CD4-positive, alpha-beta T cell treated with Interferon alpha-2 for 1 hour (primary cell): ENCODE measurements around the gene AGBL4.
"Not testable (repeated sequence)": the region's sequence is repeated elsewhere in the genome, so short reads cannot be mapped to it uniquely, and the experiment has no call there.

Experiments
- DNase-seq, 2 donors: peaks; one replicate each; pipeline ENCODE4 v3.0.0-alpha.2; 2020 to 2022

AGBL4 gene

GRCh38 chr1:49408346-49408745 is 615.4 kb downstream of the AGBL4 start:
- no peak for DNase-seq

DNA sequence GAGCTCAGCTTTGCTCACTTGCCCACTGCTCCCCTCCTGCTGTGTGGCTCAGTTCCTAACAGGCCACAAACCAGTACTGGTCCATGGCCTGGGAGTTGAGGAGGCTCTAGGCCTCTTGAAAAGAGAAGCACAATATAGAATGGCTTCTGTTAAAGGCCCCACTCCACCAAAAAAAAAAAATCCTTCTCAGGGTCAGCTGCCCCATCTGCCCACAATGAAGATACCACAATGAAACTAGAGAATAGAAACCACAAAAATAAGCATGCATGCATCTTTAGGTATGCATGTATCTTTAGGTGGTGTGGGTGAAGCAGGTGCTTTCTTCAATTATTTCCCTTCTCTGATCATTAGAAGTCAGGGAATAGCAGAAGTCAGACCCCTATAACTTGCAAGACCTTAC is 626.7 kb downstream of the AGBL4 start:
- no peak for DNase-seq

DNA sequence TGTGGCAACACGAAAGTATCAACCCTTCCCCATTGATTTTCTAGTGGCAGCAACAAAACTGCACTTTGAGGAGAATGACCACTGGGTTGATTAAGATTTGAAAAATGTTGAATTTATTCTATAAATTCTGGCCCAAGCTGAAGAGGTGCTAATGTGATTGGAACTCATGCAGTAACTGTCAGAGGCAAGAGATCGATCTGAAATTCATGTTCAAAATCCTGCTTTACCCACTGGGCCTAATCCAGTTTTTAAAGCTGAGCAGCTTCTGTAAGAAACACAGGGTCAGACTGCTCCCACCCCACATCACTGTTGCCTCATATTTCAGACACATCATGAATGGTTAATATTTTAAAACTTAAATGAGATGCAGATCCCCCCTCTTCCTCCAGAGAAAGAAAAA is 629.6 kb downstream of the AGBL4 start:
- no peak for DNase-seq

DNA sequence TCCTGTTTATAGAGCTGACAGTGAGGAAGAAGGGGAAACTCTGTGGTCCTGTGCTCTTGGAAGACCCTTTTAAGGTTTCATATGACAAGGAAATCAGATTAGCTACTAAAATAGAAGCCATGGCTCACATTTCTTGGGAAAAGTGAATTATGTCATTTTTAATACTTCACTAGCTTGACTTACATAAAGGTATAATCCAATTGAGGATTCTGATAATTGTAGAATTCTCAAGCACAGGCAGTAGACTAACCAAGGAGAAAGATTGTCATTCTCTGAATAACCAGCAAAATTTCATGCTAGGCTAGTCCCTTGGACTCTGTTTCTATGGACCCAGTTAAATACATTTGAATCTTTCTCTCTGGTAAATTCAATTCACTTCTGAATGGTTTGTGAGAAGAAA is 634.1 kb downstream of the AGBL4 start:
- no peak for DNase-seq

DNA sequence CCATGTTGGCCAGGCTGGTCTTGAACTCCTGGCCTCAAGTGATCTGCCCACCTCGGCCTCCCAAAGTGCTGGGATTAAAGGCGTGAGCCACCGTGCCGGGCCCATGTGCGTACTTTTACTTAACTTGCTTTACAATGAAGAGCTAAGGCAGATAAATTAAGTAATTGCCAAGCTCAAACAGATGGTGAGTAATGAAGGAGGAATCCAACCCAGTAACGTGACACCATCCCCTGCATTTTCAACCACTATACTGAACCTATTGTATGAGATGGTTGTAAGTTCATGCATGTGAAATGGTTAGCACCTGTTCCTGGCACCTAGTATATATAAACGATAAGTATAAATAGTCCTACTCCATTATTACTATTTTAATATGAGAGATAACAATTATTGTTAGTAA is 659.1 kb downstream of the AGBL4 start:
- no peak for DNase-seq

DNA sequence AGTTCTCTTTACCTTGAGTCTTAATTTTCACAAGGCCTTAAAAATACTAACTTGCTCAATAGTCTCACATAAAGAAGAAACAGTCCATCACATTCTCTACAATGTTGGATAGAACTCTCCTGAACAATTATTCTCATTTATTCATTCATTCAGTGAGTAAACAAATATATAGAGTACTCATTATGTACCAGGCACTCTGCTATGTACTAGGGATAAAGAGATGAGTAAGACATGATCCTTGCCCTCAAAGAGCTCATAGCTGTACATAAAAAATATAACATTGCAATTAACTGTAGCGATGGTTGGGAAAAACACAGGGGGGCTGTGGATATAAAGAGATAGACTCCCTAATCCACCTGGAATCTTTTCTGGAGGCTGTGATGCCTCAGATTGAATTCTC is 660.1 kb downstream of the AGBL4 start:
- DNase-seq = no peak

DNA sequence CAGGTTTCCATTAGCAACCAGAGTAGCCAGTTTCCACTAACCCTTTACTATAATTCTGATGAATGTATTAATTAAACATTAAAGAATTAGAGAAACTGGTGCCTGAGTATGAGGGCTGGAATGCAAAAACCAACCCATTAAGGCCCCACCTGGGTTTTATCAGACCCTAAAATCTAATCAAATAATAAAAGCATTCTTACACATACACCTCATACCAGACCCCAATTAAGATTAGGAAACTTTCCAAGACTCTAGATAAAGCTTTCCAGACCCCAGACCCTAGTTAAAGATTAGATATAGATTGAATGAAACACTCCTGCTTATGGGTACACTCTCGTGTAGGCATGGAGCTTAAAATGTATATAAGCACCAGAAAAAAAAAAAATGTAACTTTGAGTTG is 665.7 kb downstream of the AGBL4 start:
- no peak for DNase-seq

- no peak for DNase-seq
Observed at GRCh38 chr1:49356594-49356993, 667.2 kb downstream of the AGBL4 start.

DNA sequence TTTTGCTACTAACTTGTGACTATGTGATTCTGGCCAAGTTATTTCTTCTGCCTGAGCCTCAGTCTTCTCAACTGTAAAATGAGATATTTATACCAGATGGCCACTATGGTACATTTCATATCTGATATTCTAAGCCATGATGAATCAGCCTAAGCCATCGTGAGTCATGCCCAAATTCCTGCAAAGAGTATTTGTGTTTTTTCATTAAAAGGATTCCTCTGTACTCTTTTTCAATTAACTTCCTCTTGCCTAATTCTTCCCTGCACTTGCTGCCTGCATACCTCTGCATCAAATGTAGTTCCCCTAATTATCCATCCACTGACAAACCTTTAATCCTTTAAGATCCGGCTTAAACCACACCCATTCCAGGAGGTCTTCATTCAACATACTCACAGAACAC is 672.0 kb downstream of the AGBL4 start:
- DNase-seq = no peak

DNA sequence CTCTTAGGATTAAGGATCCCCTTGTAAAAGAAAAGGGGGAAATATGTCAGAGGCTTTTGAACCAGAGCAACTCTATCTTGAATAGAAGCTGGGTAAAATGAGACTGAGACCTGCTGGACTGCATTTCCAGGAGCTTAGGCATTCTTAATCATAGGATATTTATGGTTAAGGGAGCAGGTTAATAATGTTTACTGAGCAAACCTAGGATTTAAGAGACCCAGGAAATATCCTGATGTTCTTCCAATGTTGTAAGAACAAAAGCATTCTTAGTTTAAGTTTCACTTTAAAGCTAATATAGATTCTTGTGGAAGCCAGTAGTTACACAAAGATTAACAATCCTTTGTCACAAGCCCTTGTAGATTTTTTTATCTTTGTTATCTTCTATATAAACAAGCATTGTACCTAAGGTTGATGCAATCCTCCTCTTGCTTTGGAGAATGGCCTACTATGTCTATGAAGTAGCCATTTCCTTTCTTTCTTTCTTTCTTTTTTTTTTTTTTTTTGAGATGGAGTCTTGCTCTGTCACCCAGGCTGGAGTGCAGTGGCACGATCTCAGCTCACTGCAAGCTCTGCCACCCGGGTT is 676.9 kb downstream of the AGBL4 start:
- no peak for DNase-seq

DNA sequence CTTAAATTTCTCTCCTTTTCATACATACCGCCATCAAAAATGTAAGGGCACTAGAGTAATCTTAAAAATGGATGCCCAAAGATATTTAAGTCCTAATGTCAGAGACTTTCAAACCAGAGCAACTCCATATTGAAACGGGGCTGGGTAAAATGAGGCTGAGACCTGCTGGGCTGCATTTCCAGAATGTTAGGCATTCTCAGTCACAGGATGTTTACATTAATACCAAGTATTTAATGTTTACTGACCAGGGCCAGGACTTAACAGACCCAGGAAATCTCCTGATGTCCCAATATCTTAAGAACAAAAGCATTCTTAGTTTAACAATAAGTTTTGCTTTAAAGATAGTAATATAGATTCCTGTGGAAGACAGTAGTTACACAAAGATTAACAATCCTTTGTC is 683.2 kb downstream of the AGBL4 start:
- DNase-seq = no peak

DNA sequence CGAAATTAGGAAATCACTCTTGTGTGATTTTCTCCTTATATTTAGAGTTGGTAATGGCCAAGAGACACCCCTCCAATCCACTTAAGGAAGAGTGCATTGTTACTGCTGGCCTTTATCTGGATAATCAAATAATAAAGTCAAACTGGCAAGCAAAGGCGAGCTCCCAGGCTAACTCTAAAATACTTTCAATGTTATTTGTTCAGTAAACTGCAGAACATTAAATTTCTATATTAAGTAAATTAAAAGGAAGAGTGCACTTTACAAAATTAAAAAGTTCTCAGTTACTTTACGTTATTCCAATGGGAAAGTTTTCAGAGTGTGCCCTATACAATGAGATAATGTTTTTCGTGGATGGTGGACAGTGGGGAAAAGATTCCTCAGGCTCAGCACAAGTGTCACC is 684.7 kb downstream of the AGBL4 start:
- DNase-seq = no peak

DNA sequence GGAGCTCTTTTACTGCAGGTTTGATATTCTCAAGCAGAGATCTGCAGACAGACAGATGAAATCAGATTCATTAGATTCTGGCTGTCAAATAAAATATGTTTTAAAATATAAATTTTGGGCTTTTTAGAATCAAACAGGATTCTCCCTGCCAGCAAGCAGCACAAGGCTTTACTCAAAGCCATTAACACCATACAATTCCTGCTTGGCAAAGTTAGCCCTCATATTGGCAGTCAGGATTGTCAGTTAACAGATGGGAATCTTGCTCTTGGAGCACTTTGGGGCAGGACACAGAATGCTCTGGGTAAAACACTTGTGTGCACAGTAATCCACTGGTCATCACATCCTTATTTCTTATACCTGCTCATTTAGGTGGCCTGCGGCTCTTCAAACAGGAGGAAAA is 686.5 kb downstream of the AGBL4 start:
- no peak for DNase-seq

- DNase-seq = no peak
Observed at GRCh38 chr1:49333906-49334305, 689.8 kb downstream of the AGBL4 start.

- DNase-seq = no peak
Observed at GRCh38 chr1:49331066-49331852, 692.5 kb downstream of the AGBL4 start.

GRCh38 chr1:49323925-49324540 is 699.7 kb downstream of the AGBL4 start:
- no peak for DNase-seq

GRCh38 chr1:49320493-49320892 is 703.3 kb downstream of the AGBL4 start:
- not testable (repeated sequence) for DNase-seq

- DNase-seq = no peak
Observed at GRCh38 chr1:49319426-49319963, 704.3 kb downstream of the AGBL4 start.

DNA sequence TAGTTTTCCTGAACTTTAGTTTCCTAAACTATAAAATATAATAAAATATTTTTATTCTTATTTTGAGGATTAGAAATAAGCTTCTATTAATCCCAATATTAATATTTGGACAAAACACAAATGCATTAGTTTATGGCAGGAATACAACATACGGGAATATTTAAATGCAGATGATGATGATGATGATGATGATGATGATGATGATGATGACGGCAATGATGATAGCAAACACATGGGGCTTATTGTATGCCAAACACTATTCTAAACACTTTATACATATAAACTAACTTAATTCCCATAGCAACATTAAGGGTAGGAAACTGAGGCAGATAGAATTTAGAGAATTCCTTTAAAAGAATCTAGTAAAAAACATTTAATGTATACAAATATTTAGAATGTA is 705.5 kb downstream of the AGBL4 start:
- no peak for DNase-seq

GRCh38 chr1:49307457-49307856 is 716.3 kb downstream of the AGBL4 start:
- no peak for DNase-seq

GRCh38 chr1:49306507-49307070 is 717.2 kb downstream of the AGBL4 start:
- no peak for DNase-seq

GRCh38 chr1:49302400-49302799 is 721.4 kb downstream of the AGBL4 start:
- not testable (repeated sequence) for DNase-seq

GRCh38 chr1:49298304-49298703 is 725.5 kb downstream of the AGBL4 start:
- no peak for DNase-seq

DNA sequence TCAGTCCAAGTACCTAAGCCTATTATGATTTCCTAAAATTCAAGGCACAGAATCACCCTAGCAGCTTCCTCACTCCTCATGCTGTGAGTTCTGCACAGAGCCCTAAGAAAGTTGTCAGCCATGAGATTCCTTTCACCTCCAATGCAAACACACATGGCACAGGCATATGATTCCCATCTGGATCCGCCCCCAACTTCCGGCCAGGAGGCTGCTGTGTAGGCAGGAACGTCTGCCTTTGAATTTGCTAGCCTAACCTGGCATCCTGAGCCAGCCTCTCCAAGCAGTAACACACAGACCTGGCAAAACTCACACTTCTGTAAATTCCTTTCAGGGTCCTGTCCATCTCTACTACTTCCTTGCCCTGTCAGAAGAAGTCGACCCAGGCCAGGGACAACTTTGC is 726.0 kb downstream of the AGBL4 start:
- DNase-seq = no peak
